ENCODE results near the gene FGF23. TPM values are rescaled to one million over a fixed set of nuclear protein-coding genes. Genes with fewer than 3 reads are reported as not detected.

Gene FGF23
- total RNA-seq, 1 experiment from 2014 or later, result 0.24 TPM

DNA sequence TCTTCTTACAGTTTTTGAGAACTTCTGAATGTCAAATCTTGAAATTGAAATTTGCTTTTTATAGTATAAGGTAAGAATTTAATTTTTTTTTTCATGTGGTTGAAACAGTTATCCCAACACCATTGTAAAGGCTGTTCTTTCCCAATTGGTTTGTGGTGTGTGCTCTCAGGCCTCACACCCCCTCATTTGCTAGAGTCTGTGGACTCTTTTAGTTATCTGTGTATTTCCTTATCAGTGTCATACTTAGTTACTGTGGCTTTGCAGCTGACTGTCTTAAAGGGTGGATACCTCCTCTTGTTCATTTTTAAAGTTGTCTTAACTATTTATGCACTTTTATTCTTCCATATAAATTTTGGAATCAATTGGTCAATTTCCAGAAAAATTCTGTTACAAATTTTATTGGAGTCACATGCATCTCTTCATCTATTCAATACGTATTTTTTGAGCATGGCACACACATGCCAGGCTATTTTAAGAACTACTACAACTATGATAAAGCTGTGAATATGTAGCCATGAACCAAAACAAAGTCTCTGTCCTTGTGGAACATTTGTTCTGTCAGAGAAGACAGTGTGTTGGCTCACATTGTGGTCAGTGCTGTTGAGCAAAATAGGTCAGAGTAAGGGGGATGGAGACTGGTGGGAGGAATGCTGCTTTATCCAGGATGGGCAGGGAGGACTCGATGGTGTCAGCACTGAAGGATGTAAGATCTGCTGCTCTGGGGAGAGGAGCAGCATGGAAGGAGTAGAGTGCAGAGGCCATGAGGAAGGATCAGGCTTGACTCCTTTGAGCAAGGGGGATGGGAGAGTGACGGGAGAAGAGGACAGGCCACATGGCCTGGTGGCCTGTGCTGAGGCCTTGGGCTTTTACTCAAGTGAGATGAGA, 24.1 kb downstream of the FGF23 start:
- Histone ChIP-seq H2BK20ac (ENCODE audit: low read depth, low read length, poor library complexity, severe bottlenecking) (no peak overlapping the region), H3K23me2 (ENCODE audit: insufficient read length, low read depth, low read length, poor library complexity, severe bottlenecking) (no peaks in the 10 kb centered on the region), H3K79me1 (ENCODE audit: insufficient read depth, low read depth, low read length, poor library complexity, severe bottlenecking) (no peaks in the 10 kb centered on the region), H4K8ac (replicated peaks; ENCODE audit: insufficient read length, low read depth, low read length) (peak overlapping the region; percentile 11), H3K9me3 (ENCODE audit: control insufficient read depth, low read depth, low read length) (no peaks in the 10 kb centered on the region), H3K4ac (ENCODE audit: low read depth, low read length) (no peak overlapping the region), H3K9ac (ENCODE audit: extremely low read depth, insufficient read length, low read length) (no peak overlapping the region), H3K56ac (ENCODE audit: insufficient read length, low read depth, low read length) (no peak overlapping the region), H4K5ac (ENCODE audit: insufficient read length, low read depth, low read length) (peak overlapping the region; percentile 4), H3T11ph (ENCODE audit: low read length) (no peak overlapping the region), H2BK120ac (ENCODE audit: low read depth, low read length, poor library complexity, severe bottlenecking) (no peak overlapping the region), H2BK15ac (ENCODE audit: low read depth, low read length) (no peak overlapping the region), H3K4me2 (ENCODE audit: insufficient read depth, insufficient read length, low read length) (no peak overlapping the region), H3K27ac (ENCODE audit: insufficient read length, low read depth, low read length) (no peak overlapping the region), H4K20me1 (ENCODE audit: control insufficient read depth, insufficient read depth, insufficient read length) (peaks cover 3% of the 10 kb centered on the region), H3K14ac (ENCODE audit: insufficient read depth, low read length) (no peak overlapping the region), H3K27me3 (ENCODE audit: insufficient read depth, low read length) (no peaks in the 10 kb centered on the region), H3K18ac (ENCODE audit: insufficient read length, low read depth, low read length) (no peak overlapping the region), H2BK5ac (ENCODE audit: insufficient read length, low read length) (no peak overlapping the region), H3K4me1 (ENCODE audit: insufficient read depth, low read length) (no peaks in the 10 kb centered on the region), H3K23ac (ENCODE audit: insufficient read length, low read depth, low read length) (no peak overlapping the region), H2AK5ac (ENCODE audit: insufficient read length, low read length) (no peak overlapping the region), H3K79me2 (ENCODE audit: insufficient read depth, low read length) (no peaks in the 10 kb centered on the region), H2BK12ac (ENCODE audit: insufficient read length, low read depth, low read length) (no peak overlapping the region), H2AFZ (ENCODE audit: low read length) (no peak overlapping the region), H4K91ac (ENCODE audit: insufficient read length, low read depth, low read length) (no peak overlapping the region)
- Mint-ChIP-seq H3K36me3 (ENCODE audit: insufficient read depth in 1 of 3, low read depth in 3 of 3) (peaks cover 1 to 29% (median 23%) of the 10 kb centered on the region in 3 experiments; a peak in 6 of 7 replicates), H3K4me3 (no peak overlapping the region), H3K9me3 (peaks cover 11 to 16% of the 10 kb centered on the region in 2 experiments), H3K27me3 (ENCODE audit: low read depth) (no peaks in the 10 kb centered on the region), H3K4me1 (peaks cover 0 to 4% of the 10 kb centered on the region in 2 experiments; a peak in 1 of 4 replicates), H3K27ac (peak overlapping the region in 1 of 3 experiments; percentile 7; a peak in 1 of 7 replicates)
- TF ChIP-seq, protein P1, sequence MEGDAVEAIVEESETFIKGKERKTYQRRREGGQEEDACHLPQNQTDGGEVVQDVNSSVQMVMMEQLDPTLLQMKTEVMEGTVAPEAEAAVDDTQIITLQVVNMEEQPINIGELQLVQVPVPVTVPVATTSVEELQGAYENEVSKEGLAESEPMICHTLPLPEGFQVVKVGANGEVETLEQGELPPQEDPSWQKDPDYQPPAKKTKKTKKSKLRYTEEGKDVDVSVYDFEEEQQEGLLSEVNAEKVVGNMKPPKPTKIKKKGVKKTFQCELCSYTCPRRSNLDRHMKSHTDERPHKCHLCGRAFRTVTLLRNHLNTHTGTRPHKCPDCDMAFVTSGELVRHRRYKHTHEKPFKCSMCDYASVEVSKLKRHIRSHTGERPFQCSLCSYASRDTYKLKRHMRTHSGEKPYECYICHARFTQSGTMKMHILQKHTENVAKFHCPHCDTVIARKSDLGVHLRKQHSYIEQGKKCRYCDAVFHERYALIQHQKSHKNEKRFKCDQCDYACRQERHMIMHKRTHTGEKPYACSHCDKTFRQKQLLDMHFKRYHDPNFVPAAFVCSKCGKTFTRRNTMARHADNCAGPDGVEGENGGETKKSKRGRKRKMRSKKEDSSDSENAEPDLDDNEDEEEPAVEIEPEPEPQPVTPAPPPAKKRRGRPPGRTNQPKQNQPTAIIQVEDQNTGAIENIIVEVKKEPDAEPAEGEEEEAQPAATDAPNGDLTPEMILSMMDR (conservative IDR thresholded peaks at IDR 0.05), result no peak
- DNase-seq, result no peak
- WGBS (ENCODE audit: extremely low coverage, insufficient read length, low lambda C conversion rate), result no CpG with 5 or more reads among the region's 3 CpGs

All from H9 (cell line).